Activated CD8-positive, alpha-beta T cell treated with anti-CD3 and anti-CD28 coated beads for 36 hours (primary cell): ENCODE measurements around the gene NXN. TPM values are rescaled to one million over a fixed set of nuclear protein-coding genes. Genes with fewer than 3 reads are reported as not detected.

ENCODE experiments used
- ATAC-seq: fragments of 200-7000 bp; cut with Tn5 transposase; one replicate; pipeline ENCODE4 v1.10.0; 2021; ENCODE audit warnings: mild to moderate bottlenecking, moderate library complexity
- CTCF ChIA-PET: fragments of 350-600 bp; sonication (Branson Sonifier 250); formaldehyde crosslinking; loops from one replicate; lab custom pipeline; 2021; ENCODE audit warnings: antibody characterized with exemption; lab: Charles Lee
- POLR2A ChIA-PET: fragments of 350-600 bp; sonication (Branson Sonifier 250); formaldehyde crosslinking; loops from one replicate; lab custom pipeline; 2021; ENCODE audit warnings: antibody characterized with exemption; lab: Charles Lee
- DNase-seq: peaks from one replicate; pipeline ENCODE4 v3.0.0-alpha.2; 2020
- H3K27ac Mint-ChIP-seq: one replicate; pipeline ENCODE4 v1.8.0; 2021; ENCODE audit warnings: mild to moderate bottlenecking, mixed read lengths
- H3K27me3 Mint-ChIP-seq: one replicate; pipeline ENCODE4 v1.8.0; 2021; ENCODE audit warnings: mixed read lengths
- H3K36me3 Mint-ChIP-seq: one replicate; pipeline ENCODE4 v1.8.0; 2021; ENCODE audit warnings: low read depth, mixed read lengths
- H3K4me1 Mint-ChIP-seq: one replicate; pipeline ENCODE4 v1.8.0; 2021; ENCODE audit warnings: low read depth, mixed read lengths
- H3K4me3 Mint-ChIP-seq: one replicate; pipeline ENCODE4 v1.8.0; 2021; ENCODE audit warnings: mild to moderate bottlenecking, moderate library complexity, mixed read lengths
- H3K9me3 Mint-ChIP-seq: one replicate; pipeline ENCODE4 v1.8.0; 2021; ENCODE audit warnings: mixed read lengths
- intact Hi-C: fragments of 100-400 bp; cut with micrococcal nuclease; formaldehyde crosslinking; loops from one replicate; pipeline ENCODE4 v1.10.0; 2022
- total RNA-seq, 2 experiments: library from RNA; stranded (reverse); gene quantifications; one replicate each; pipeline ENCODE4 v1.2.3, GENCODE V29; 2021
- TF ChIP-seq, protein P1 (sequence below): fragments of 200-600 bp; IDR thresholded peaks from one replicate; pipeline ENCODE4 v1.8.0; 2022; ENCODE audit warnings: antibody characterized with exemption, mild to moderate bottlenecking

Gene NXN
- total RNA-seq, 2 experiments from 2014 or later = 1.2 to 1.4 TPM

- TF ChIP-seq, protein P1, sequence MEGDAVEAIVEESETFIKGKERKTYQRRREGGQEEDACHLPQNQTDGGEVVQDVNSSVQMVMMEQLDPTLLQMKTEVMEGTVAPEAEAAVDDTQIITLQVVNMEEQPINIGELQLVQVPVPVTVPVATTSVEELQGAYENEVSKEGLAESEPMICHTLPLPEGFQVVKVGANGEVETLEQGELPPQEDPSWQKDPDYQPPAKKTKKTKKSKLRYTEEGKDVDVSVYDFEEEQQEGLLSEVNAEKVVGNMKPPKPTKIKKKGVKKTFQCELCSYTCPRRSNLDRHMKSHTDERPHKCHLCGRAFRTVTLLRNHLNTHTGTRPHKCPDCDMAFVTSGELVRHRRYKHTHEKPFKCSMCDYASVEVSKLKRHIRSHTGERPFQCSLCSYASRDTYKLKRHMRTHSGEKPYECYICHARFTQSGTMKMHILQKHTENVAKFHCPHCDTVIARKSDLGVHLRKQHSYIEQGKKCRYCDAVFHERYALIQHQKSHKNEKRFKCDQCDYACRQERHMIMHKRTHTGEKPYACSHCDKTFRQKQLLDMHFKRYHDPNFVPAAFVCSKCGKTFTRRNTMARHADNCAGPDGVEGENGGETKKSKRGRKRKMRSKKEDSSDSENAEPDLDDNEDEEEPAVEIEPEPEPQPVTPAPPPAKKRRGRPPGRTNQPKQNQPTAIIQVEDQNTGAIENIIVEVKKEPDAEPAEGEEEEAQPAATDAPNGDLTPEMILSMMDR = no peak
- ChIA-PET POLR2A (no interaction called here), CTCF (interaction anchor here (2.2 kb wide), 1 partner anchor 10 kb away, joined by 6 read pairs; no protein-coding TSS in a partner anchor)
- Mint-ChIP-seq H3K27ac (no peak overlapping the region), H3K36me3 (no peaks in the 10 kb centered on the region), H3K9me3 (no peaks in the 10 kb centered on the region), H3K4me1 (peaks cover 2% of the 10 kb centered on the region), H3K27me3 (peaks cover 36% of the 10 kb centered on the region), H3K4me3 (no peak overlapping the region)
- no peak for ATAC-seq
- intact Hi-C loops = no loop called here
- no peak for DNase-seq
Measured at GRCh38 chr17:970364-970763, 9.2 kb downstream of the NXN start.

- intact Hi-C loops = no loop called here
- H3K36me3 Mint-ChIP-seq = no peaks in the 10 kb centered on the region
- DNase-seq = peak; percentile 15
- TF ChIP-seq, protein P1 = no peak
- no peak overlapping the region for H3K27ac Mint-ChIP-seq
- CTCF ChIA-PET = interaction anchor here (2.2 kb wide), 1 partner anchor 11 kb away, joined by 6 read pairs; no protein-coding TSS in a partner anchor
- no peak overlapping the region for H3K4me3 Mint-ChIP-seq
- POLR2A ChIA-PET = no interaction called here
- no peaks in the 10 kb centered on the region for H3K9me3 Mint-ChIP-seq
- peaks cover 34% of the 10 kb centered on the region for H3K27me3 Mint-ChIP-seq
- peaks cover 2% of the 10 kb centered on the region for H3K4me1 Mint-ChIP-seq
- ATAC-seq = no peak
Measured at GRCh38 chr17:969811-970355, 9.7 kb downstream of the NXN start.

DNA sequence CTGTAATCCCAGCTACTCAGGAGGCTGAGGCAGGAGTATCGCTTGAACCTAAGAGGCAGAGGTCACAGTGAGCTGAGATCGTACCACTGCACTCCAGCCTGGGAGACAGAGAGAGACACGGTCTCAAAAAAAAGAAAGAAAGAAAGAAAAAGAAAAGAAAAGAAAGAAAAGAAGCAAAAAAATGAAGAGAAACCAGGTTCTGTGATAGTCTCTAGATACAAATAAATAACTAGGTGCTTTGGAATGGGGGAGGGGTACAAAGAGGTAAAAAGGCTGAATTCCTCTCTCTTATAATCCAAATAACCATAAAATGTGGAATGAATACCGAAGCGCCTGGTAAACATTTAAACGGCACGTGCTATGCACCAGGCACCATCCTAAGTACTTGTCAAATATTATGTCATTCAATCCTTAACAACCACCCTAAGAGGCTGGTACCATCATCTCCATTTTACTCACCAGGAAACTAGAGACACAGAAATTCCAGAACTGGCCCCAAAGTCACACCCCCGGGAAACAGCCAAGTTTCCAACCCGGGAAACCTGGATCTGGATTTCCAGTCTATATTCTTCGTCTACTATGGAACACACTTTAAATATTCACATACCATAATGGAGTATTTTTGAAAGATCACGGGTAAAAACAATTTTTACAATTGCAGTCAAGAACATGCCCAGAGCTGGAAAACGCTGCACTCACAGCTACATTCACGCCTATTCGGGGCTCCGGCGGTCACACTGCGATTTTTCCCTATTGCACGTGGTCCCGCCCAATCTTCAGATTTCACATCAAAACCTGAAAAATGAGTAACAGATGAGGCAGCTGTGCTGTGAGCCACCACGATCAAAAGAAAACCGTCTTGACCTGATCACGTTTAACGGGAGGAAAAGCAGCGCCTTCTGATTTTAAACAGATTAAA, 10.5 kb downstream of the NXN start:
- ChIA-PET POLR2A (no interaction called here), CTCF (interaction anchor here (2.2 kb wide), 1 partner anchor 12 kb away, joined by 6 read pairs; no protein-coding TSS in a partner anchor)
- ATAC-seq = no peak
- Mint-ChIP-seq H3K4me3 (no peak overlapping the region), H3K36me3 (no peaks in the 10 kb centered on the region), H3K9me3 (no peaks in the 10 kb centered on the region), H3K27ac (no peak overlapping the region), H3K4me1 (peaks cover 2% of the 10 kb centered on the region), H3K27me3 (peaks cover 34% of the 10 kb centered on the region)
- TF ChIP-seq, protein P1 = no peak
- no peak for DNase-seq
- intact Hi-C loops = no loop called here

DNA sequence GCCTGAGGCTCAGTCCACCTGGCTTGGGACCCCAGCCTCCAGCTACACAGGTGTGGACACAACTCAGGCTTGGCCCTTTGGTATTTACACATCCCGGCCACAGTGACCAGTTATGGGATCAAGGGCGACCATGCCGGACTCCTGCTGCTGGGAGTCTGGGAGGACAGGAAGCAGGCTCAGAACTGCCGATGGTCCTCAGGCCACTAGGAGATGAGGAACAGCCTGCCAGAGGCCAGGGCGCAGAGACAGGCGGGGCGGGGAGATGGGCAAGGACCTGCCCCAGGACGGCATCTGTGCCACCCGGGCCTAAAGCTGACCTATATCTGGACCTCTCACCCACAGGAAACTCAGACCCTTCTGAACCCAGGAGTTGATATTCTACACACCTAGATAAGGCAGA, 12.5 kb downstream of the NXN start:
- DNase-seq (no peak), ATAC-seq (no peak)
- intact Hi-C loops = no loop called here
- TF ChIP-seq, protein P1 = no peak
- H3K36me3 Mint-ChIP-seq = no peaks in the 10 kb centered on the region
- ChIA-PET CTCF (no interaction called here), POLR2A (interaction anchor here (0.6 kb wide), 1 partner anchor 91 kb away, joined by 5 read pairs; no protein-coding TSS in a partner anchor)
- peaks cover 34% of the 10 kb centered on the region for H3K27me3 Mint-ChIP-seq
- peaks cover 2% of the 10 kb centered on the region for H3K4me1 Mint-ChIP-seq
- H3K27ac Mint-ChIP-seq = no peak overlapping the region
- H3K9me3 Mint-ChIP-seq = no peaks in the 10 kb centered on the region
- H3K4me3 Mint-ChIP-seq = no peak overlapping the region
